GM18867 (cell line): ENCODE data around the gene RIMKLB.
"Not testable (repeated sequence)": the region's sequence is repeated elsewhere in the genome, so short reads cannot be mapped to it uniquely, and the experiment has no call there.

ENCODE experiments used
- ATAC-seq: cut with Tn5 transposase; IDR thresholded peaks from one replicate; pipeline ENCODE4 v1.9.1; 2021; ENCODE audit warnings: mild to moderate bottlenecking, moderate library complexity; ENCODE audit not compliant: unreplicated experiment

RIMKLB gene

GRCh38 chr12:8770499-8770898, 72.7 kb downstream of the RIMKLB start:
- no peak for ATAC-seq

GRCh38 chr12:8771072-8771471, 73.3 kb downstream of the RIMKLB start:
- no peak for ATAC-seq

- no peak for ATAC-seq
These were observed 75.7 kb downstream of the RIMKLB start for GRCh38 chr12:8773461-8773860.

- no peak for ATAC-seq
These were observed 81.5 kb downstream of the RIMKLB start for GRCh38 chr12:8779281-8779680.

- ATAC-seq = no peak
These were observed 82.1 kb downstream of the RIMKLB start for GRCh38 chr12:8779862-8780261.

- ATAC-seq = no peak
These were observed 82.6 kb downstream of the RIMKLB start for GRCh38 chr12:8780389-8780788.

GRCh38 chr12:8781381-8782127, 83.8 kb downstream of the RIMKLB start:
- no peak for ATAC-seq

- ATAC-seq = no peak
These were observed 86.6 kb downstream of the RIMKLB start for GRCh38 chr12:8784290-8784888.

GRCh38 chr12:8785499-8785898, 87.7 kb downstream of the RIMKLB start:
- ATAC-seq = no peak

- not testable (repeated sequence) for ATAC-seq
These were observed 89.4 kb downstream of the RIMKLB start for GRCh38 chr12:8787206-8787605.

GRCh38 chr12:8788706-8789105, 90.9 kb downstream of the RIMKLB start:
- not testable (repeated sequence) for ATAC-seq

- not testable (repeated sequence) for ATAC-seq
These were observed 91.7 kb downstream of the RIMKLB start for GRCh38 chr12:8789341-8790013.

- ATAC-seq = not testable (repeated sequence)
These were observed 95.4 kb downstream of the RIMKLB start for GRCh38 chr12:8793226-8793625.

- not testable (repeated sequence) for ATAC-seq
These were observed 96.8 kb downstream of the RIMKLB start for GRCh38 chr12:8794611-8795010.

GRCh38 chr12:8796831-8797626, 99.2 kb downstream of the RIMKLB start:
- no peak for ATAC-seq

GRCh38 chr12:8801213-8801612, 103.4 kb downstream of the RIMKLB start:
- not testable (repeated sequence) for ATAC-seq

GRCh38 chr12:8804833-8805232, 107.0 kb downstream of the RIMKLB start:
- ATAC-seq = not testable (repeated sequence)

GRCh38 chr12:8805487-8805886, 107.7 kb downstream of the RIMKLB start:
- not testable (repeated sequence) for ATAC-seq

GRCh38 chr12:8807084-8807483, 109.3 kb downstream of the RIMKLB start:
- not testable (repeated sequence) for ATAC-seq

GRCh38 chr12:8810112-8810511, 112.3 kb downstream of the RIMKLB start:
- not testable (repeated sequence) for ATAC-seq
